ENCODE results near the gene CCDC185.
"Not testable (repeated sequence)": the region's sequence is repeated elsewhere in the genome, so short reads cannot be mapped to it uniquely, and the experiment has no call there.

GRCh38 chr1:223399393-223399792 is 6.2 kb downstream of the CCDC185 start:
- TF ChIP-seq POLR2A (IDR thresholded peaks at IDR 0.05; ENCODE audit: low read length); GATA1 (IDR thresholded peaks at IDR 0.05; ENCODE audit: low read depth, low read length): not testable (repeated sequence)

Data from erythroblast (primary cell).